Measurements from ENCODE around the gene CACNA1I. TPM values are rescaled to one million over a fixed set of nuclear protein-coding genes. Genes with fewer than 3 reads are reported as not detected.

The CACNA1I gene
- total and polyA plus RNA-seq, 7 donors: under 0.01 to 0.95 (median 0.15) TPM; not detected in 3

DNA sequence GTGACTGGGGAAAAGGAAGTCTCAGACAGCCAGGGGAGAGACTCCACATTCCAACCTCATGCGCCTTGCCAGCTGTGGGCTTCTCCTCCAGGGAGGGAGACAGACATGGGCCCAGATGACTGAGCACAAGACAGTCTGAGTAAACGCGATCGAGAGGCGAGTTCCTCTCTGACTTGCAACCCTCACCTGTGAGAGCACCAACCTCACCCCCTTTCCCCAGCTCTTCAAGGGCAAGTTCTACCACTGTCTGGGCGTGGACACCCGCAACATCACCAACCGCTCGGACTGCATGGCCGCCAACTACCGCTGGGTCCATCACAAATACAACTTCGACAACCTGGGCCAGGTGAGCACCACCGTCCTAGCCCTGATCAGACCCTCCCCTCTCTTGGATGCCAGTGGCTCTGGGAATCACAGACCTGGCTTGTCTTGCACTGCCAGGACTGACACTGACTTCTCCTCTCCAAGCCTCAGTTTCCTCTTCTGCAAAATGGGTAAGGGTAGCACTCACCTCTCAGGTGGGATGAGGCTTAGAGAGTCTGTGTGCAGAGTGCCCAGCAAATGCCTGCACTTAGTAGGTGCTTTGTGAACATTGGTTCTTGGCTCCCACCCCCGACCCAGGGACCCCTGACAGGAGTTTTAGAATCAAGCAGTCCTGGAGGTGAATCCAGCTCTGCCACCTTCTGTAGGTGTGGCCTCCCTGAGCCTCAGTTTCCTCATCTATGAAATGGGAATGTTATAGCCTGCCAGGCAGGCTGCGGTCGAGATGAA, 95.3 kb downstream of the CACNA1I start:
- Histone ChIP-seq H3K27ac (no peak overlapping the region), H3K9me3 (peaks cover 0 to 2% (median under 1%) of the 10 kb centered on the region in 4 donors), H3K4me3 (no peak overlapping the region), H3K27me3 (peaks cover 33 to 59% (median 50%) of the 10 kb centered on the region in 3 donors), H3K36me3 (no peaks in the 10 kb centered on the region), H3K4me1 (peaks cover 0 to 20% (median 13%) of the 10 kb centered on the region in 4 donors)
- WGBS, 2 donors: 63 to 81% methylated on average over 16 of the region's 16 CpGs
- no peak for DNase-seq
- TF ChIP-seq POLR2A (IDR thresholded peaks at IDR 0.05) (no peak), POLR2AphosphoS5 (IDR thresholded peaks at IDR 0.05) (no peak), EP300 (IDR thresholded peaks at IDR 0.05) (no peak)
- TF ChIP-seq, protein P1, sequence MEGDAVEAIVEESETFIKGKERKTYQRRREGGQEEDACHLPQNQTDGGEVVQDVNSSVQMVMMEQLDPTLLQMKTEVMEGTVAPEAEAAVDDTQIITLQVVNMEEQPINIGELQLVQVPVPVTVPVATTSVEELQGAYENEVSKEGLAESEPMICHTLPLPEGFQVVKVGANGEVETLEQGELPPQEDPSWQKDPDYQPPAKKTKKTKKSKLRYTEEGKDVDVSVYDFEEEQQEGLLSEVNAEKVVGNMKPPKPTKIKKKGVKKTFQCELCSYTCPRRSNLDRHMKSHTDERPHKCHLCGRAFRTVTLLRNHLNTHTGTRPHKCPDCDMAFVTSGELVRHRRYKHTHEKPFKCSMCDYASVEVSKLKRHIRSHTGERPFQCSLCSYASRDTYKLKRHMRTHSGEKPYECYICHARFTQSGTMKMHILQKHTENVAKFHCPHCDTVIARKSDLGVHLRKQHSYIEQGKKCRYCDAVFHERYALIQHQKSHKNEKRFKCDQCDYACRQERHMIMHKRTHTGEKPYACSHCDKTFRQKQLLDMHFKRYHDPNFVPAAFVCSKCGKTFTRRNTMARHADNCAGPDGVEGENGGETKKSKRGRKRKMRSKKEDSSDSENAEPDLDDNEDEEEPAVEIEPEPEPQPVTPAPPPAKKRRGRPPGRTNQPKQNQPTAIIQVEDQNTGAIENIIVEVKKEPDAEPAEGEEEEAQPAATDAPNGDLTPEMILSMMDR (IDR thresholded peaks at IDR 0.05): no peak
- intact Hi-C loops (cut with DNase I): no loop called here

DNA sequence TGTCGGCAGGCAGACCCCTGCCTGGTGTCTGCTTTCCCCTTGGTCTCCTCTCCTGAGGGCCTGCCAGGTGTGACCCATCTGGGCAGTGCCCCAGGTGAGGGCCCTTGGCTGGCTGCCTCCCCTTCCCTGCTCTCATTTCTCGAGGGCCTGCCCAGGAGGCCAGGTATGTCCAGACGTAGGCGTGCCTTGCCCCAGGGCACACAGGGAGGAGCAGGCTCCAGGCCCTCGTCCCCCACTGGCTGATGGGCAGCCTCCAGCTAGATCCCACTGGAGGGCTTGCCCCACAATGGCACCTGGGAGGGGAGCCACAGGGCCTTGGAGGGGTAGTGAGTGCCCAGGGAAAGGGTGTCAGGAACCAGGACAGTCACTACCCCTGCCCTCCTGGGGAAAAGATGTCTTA, 95.9 kb downstream of the CACNA1I start:
- no peak overlapping the region for H3K27ac ChIP-seq
- no peak overlapping the region for H3K4me3 ChIP-seq
- intact Hi-C loops (cut with DNase I): no loop called here
- 56 to 73% methylated on average over 5 of the region's 5 CpGs for WGBS, 2 donors
- H3K4me1 ChIP-seq: peaks cover 0 to 20% (median 13%) of the 10 kb centered on the region in 4 donors
- H3K27me3 ChIP-seq: peaks cover 31 to 53% (median 43%) of the 10 kb centered on the region in 3 donors
- TF ChIP-seq POLR2AphosphoS5 (IDR thresholded peaks at IDR 0.05) (no peak), POLR2A (IDR thresholded peaks at IDR 0.05) (no peak), EP300 (IDR thresholded peaks at IDR 0.05) (no peak)
- TF ChIP-seq, protein P1 (IDR thresholded peaks at IDR 0.05): no peak
- H3K9me3 ChIP-seq: peaks cover 0 to 8% (median 2%) of the 10 kb centered on the region in 4 donors
- no peak for DNase-seq
- H3K36me3 ChIP-seq: no peaks in the 10 kb centered on the region

DNA sequence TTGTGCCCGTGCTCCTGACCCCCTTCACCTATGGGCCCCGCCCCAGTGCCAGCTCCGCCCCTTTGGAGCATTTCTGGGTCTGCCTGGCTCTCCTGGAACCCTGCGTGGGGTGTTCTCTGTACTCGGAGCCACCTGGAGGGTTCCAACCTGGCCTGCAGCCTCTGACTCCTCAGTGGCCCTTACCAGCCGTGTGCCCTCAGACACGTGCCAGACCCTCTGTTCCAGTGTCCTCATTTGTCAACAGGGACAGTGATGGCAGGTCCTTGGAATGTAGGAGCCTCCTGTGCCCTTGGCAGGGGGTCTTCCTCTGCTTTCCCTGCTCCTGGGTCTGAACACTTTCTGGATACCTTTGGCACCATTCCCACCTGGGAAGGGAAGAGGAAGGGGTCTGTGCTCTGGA, 96.4 kb downstream of the CACNA1I start:
- WGBS, 2 donors: 48 to 63% methylated on average over 7 of the region's 7 CpGs
- intact Hi-C loops (cut with DNase I): no loop called here
- TF ChIP-seq POLR2A (IDR thresholded peaks at IDR 0.05): no peak
- TF ChIP-seq, protein P1 (IDR thresholded peaks at IDR 0.05): no peak
- no peak for TF ChIP-seq POLR2AphosphoS5 (IDR thresholded peaks at IDR 0.05)
- no peak for TF ChIP-seq EP300 (IDR thresholded peaks at IDR 0.05)
- no peak overlapping the region for H3K27ac ChIP-seq
- no peak for DNase-seq
- H3K4me1 ChIP-seq: peaks cover 0 to 17% (median 12%) of the 10 kb centered on the region in 4 donors
- no peaks in the 10 kb centered on the region for H3K36me3 ChIP-seq
- peaks cover 27 to 49% (median 39%) of the 10 kb centered on the region in 3 donors for H3K27me3 ChIP-seq
- H3K4me3 ChIP-seq: no peak overlapping the region
- H3K9me3 ChIP-seq: peaks cover 0 to 11% (median 3%) of the 10 kb centered on the region in 4 donors

DNA sequence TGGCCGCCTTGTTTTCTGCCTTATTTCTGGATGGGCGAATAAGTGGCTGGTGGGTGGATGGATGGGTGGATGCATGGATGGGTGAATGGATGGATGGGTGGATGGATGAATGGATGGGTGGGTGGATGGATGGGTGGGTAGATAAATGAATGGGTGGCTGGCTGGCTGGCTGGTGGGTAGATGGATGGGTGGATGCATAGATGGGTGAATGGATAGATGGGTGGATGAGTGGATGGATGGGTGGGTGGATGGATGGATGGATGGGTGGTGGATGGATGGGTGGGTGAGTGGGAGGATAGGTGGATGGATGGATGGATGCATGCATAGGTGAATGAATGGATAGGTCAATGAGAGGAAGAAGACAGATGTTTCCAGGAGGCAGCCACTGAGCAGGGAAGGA, 98.9 kb downstream of the CACNA1I start:
- intact Hi-C loops (cut with DNase I): no loop called here
- WGBS, 2 donors: 96 to 97% methylated on average over 2 of the region's 2 CpGs

More for the DNA sequence above, 98.9 kb downstream of the CACNA1I start:
- no peaks in the 10 kb centered on the region for H3K36me3 ChIP-seq
- DNase-seq: no peak
- TF ChIP-seq EP300 (IDR thresholded peaks at IDR 0.05) (no peak), POLR2A (IDR thresholded peaks at IDR 0.05) (no peak)
- TF ChIP-seq, protein P1 (IDR thresholded peaks at IDR 0.05): no peak
- H3K4me1 ChIP-seq: peaks cover 0 to 4% (median 2%) of the 10 kb centered on the region in 4 donors
- H3K27me3 ChIP-seq: peaks cover 1 to 24% (median 16%) of the 10 kb centered on the region in 3 donors
- H3K9me3 ChIP-seq: peaks cover 8 to 23% (median 13%) of the 10 kb centered on the region in 4 donors
- H3K4me3 ChIP-seq: no peak overlapping the region
- no peak overlapping the region for H3K27ac ChIP-seq

Measured in sigmoid colon (tissue), 7 donors.